HG03064 (cell line): ENCODE results near the gene UBE2R2.
"Not testable (repeated sequence)": the region's sequence is repeated elsewhere in the genome, so short reads cannot be mapped to it uniquely, and the experiment has no call there.

Experiments
- ATAC-seq: cut with Tn5 transposase; IDR thresholded peaks from one replicate; pipeline ENCODE4 v1.9.1; 2021; ENCODE audit warnings: low read depth; ENCODE audit not compliant: unreplicated experiment

The UBE2R2 gene

DNA sequence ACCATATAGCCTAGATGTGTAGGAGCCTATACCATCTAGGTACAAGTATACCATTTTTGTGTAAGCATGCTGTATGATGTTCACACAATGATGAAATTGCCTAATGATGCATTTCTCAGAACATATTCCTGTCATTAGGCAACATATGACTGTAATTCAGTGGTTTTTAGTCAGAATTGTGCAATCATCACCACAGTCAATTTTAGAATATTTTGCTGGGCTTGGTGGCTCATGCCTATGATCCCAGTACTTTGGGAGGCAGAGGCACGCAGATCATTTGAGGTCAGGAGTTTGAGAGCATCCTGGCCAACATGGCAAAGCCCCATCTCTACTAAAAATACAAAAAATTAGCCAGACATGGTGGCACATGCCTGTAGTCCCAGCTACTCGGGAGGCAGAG lies 19.3 kb downstream of the UBE2R2 start:
- not testable (repeated sequence) for ATAC-seq

DNA sequence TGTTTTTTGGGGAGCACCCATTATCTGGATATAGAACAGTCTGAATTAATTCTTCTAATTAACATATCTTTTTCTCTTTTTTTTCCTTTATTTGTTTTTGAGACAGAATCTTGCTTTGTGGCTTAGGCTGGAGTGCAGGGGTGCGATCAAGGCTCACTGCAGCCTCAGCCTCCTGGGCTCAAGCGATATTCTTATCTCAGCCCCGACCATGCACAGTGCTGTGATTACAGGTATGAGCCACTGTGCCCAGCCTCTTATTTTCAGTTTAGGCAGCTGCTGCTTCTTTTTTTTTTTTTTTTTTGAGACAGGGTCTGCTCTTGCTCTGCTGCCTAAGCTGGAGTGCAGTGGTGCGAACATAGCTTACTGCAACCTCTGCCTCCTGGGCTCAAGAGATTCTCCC lies 20.2 kb downstream of the UBE2R2 start:
- ATAC-seq = no peak

DNA sequence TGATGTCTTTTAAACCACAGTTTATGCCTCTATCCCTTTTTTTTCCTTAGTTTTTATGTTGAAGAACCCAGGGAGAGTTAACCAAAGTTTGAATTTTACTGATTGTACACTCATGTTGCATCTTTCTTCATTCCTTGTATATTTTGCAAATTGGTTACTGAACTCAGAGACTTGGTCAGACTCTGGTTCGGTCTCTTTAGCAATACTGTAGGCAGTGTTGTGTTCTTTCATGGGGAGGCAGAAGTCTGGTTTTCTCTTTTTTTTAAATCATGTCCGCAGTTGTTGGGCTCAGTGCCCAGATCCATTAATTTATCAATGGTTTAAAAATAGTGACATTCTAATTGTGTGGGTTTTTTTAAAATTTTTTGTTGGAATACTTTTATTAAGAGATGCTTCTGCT lies 23.4 kb downstream of the UBE2R2 start:
- no peak for ATAC-seq

DNA sequence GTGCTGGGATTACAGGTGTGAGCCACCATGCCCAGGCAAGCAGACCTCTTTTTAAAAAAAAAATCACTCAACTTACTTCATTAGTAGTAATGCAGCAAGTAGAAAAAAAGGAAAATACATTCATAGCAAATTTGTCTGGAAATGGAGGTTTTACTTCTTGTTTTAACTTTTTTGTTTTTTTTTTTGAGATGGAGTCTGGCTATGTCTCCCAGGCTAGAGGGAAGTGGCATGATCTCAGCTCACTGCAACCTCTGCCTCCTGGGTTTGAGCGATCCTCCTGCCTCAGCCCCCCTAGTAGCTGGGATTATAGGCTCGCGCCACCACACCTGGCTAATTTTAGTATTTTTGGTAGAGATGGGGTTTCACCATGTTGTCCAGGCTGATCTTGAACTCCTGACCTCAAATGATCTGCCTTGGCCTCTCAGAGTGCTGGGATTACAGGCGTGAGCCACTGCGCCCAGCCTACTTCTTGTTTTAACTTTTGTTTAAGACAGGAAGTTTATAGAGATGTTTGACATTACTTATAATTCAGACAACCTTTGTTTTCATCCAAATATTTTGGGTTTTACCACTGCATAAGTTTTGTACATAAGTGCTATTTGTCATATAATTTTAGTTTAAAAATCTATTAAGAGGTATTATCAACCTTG lies 26.5 kb downstream of the UBE2R2 start:
- ATAC-seq = no peak

DNA sequence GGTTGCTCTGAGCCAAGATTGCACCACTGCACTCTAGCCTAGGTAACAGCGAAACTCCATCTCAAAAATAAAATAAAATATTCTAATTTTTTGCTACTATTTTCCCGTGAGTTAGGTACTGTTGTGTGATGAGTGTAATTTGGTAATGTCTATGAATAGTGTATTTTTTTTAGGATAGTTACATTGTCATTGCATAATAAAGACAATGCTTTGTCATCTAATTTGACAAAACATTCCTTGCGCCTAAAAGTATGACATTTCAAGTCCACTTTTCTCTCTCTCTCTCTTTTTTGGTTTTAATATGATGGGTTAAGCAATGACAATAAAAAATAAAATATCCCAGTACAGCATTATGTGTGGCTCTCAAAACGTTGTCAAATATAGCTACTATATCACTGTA lies 29.3 kb downstream of the UBE2R2 start:
- ATAC-seq = no peak

- not testable (repeated sequence) for ATAC-seq
Observed at GRCh38 chr9:33847894-33848205, 30.9 kb downstream of the UBE2R2 start.

- no peak for ATAC-seq
Observed at GRCh38 chr9:33850267-33850629, 33.3 kb downstream of the UBE2R2 start.

- ATAC-seq = no peak
Observed at GRCh38 chr9:33850677-33851076, 33.7 kb downstream of the UBE2R2 start.

GRCh38 chr9:33851301-33851700 lies 34.3 kb downstream of the UBE2R2 start:
- no peak for ATAC-seq

DNA sequence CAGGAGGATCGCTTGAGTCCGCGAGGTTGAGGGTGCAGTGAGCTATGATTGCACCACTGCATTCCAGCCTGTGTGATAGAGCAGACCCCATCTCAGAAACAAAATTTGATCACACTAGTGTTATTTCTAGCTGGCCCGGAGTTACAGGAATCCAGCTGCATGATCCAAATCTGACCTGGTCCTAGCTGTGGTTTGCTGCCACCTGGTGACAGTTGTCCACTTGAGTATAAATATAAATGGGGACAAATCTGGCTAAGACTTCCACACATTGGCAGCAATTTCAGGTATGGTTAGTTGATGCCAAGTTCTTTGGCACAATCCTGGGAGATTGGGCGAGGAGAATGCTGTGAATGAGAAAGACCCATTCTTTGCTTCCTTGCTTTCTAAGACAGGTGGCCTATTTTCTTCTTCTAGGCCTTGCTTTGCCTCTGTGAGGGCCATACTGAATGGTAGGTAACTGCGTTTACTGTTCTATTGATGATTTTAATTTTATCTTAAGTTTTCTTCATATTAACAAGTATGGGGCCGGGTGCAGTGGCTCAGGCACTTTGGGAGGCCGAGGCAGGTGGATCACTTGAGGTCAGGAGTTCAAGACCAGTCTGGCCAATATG lies 35.4 kb downstream of the UBE2R2 start:
- ATAC-seq = no peak

- no peak for ATAC-seq
Observed at GRCh38 chr9:33856247-33856646, 39.3 kb downstream of the UBE2R2 start.

GRCh38 chr9:33858423-33858822 lies 41.5 kb downstream of the UBE2R2 start:
- ATAC-seq = no peak

DNA sequence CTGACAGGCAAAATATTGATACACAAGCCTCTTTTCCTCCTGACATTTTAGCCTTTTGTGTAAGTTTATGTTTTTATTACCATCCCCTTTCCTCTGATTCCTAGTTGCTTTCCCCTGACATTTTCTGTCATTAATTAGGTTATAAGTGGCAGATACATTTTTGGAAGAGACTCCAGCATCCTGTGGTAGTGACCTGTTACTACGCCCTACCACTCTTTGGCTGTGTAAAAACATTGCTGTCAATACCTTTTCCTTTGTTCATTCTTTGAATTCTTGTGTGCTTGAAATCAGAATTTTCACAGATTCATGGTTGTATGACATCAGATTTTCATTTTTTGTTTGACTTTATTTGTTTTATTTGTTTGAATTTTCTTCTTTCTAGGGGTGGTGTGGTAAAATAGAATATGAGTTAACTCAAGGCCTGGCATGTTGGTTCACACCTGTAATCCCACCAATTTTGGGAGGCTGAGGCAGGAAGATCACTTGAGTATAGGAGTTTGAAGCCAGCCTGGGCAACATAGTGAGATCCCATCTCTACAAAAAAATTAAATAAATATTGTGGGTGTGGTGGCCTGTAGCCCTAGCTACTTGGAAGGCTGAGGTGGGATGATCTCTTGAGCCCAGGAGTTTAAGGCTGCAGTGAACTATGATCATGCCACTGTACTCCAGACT lies 43.4 kb downstream of the UBE2R2 start:
- ATAC-seq = no peak

DNA sequence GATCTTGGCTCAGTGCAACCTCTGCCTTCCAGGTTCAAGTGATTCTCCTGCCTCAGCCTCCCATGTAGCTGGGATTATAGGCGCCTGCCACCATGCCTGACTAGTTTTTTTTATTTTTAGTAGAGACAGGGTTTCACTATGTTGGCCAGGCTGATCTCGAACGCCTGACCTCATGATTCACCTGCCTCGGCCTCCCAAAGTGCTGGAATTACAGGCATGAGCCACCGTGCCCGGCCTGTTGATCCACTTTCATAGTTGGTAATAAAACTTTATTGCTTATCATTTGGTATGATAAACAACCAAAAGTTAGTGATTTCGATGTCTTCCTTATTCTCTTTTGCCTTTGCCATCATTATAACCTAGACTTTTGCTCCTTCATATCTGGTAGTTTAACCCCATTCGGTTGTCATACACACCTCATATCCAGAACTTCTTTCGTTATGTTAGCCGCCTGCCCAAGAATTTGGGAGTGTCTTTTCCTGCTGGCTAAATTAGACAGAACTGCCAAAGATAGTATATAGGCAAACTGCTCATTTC lies 45.0 kb downstream of the UBE2R2 start:
- no peak for ATAC-seq

DNA sequence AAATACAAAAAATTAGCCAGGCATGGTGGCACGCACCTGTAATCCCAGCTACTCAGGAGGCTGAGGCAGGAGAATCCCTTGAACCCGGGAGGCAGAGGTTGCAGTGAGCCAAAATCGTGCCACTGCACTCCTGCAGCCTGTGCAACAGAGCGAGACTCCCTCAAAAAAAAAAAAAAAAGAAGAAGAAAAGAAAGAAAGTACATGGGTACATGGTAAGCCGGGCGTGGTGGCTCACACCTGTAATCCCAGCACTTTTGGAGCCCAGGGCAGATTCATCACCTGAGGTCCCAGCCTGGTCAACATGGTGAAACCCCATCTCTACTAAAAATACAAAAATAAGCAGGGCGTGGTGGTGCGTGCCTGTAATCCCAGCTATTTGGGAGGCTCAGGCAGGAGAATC lies 46.1 kb downstream of the UBE2R2 start:
- not testable (repeated sequence) for ATAC-seq

- no peak for ATAC-seq
Observed at GRCh38 chr9:33867747-33868439, 50.9 kb downstream of the UBE2R2 start.

DNA sequence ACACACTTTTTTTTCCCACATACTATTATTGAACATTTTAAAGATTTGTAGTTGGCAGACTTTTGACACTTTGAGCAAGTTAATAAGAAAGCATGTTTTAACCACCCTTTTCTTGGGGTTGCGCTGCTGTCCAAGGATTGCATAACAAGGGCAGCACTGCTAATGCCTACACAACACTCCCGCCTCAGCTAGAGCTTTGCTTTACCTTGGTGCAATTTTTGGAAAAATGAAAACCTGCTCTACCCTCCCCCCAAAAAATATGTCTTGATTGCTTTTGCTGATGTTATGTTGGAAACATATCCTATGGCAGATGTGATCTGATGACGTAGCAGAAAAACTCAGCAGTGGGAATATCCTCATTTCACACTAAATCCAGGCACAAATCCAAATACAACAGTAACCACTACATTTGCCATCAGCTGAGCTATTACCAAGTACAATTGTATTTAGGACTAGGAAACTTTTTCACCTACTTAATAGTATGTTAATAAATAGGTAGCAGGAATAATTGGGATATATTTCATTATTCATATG lies 51.5 kb downstream of the UBE2R2 start:
- no peak for ATAC-seq

GRCh38 chr9:33869243-33869642 lies 52.3 kb downstream of the UBE2R2 start:
- not testable (repeated sequence) for ATAC-seq

- ATAC-seq = no peak
Observed at GRCh38 chr9:33877727-33878489, 60.9 kb downstream of the UBE2R2 start.

- no peak for ATAC-seq
Observed at GRCh38 chr9:33878691-33879366, 61.9 kb downstream of the UBE2R2 start.
